ENCODE measurements around the gene CNR2.

CNR2 gene

DNA sequence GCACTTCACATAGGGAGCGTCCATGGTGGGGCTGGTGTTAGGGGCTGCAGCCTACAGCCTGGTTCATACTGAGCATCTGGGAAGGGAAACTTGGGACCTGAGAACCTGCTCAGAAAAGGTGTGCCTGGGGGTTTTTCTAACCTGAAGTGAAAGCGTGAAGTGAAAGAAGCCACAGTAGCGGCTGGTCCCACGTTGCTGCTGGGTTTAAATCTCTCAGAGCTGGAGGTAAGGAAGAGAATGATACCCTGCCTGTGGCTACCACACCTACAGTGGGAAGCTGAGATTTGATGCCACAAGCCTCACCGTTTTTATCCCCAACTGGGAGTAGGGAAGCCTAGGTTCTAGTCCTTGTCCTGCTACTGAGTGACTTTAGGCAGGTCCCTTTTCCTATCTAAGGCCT, 24.1 kb downstream of the CNR2 start:
- TF ChIP-seq, protein P1, sequence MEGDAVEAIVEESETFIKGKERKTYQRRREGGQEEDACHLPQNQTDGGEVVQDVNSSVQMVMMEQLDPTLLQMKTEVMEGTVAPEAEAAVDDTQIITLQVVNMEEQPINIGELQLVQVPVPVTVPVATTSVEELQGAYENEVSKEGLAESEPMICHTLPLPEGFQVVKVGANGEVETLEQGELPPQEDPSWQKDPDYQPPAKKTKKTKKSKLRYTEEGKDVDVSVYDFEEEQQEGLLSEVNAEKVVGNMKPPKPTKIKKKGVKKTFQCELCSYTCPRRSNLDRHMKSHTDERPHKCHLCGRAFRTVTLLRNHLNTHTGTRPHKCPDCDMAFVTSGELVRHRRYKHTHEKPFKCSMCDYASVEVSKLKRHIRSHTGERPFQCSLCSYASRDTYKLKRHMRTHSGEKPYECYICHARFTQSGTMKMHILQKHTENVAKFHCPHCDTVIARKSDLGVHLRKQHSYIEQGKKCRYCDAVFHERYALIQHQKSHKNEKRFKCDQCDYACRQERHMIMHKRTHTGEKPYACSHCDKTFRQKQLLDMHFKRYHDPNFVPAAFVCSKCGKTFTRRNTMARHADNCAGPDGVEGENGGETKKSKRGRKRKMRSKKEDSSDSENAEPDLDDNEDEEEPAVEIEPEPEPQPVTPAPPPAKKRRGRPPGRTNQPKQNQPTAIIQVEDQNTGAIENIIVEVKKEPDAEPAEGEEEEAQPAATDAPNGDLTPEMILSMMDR (IDR thresholded peaks at IDR 0.05; ENCODE audit: low read depth, low read length, missing control alignments) = no peak
- no peak for DNase-seq (ENCODE audit: extremely low read depth, low read depth)
- H3K4me3 ChIP-seq (replicated peaks; ENCODE audit: low read depth, low read length) = no peak overlapping the region

DNA sequence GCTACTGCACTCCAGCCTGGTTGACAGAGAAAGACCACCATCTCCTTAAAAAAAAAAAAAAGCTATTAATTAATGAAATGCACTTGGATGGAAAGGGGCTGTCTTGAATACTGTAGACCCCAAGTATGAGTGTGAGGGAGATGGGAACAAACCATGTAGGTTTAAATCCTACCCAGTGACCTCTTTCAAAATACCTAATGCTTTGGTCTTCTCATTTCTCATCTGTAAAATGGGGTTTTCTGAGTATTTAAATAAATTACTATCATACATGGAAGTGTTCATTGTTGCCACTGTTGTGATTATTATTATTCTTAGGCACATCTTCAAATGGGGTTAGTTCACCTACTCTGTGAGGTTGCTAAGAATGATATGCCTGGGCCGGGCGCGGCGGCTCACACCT, 27.9 kb downstream of the CNR2 start:
- TF ChIP-seq, protein P1 (IDR thresholded peaks at IDR 0.05; ENCODE audit: low read depth, low read length, missing control alignments) = no peak
- H3K4me3 ChIP-seq (replicated peaks; ENCODE audit: low read depth, low read length) = no peak overlapping the region

DNA sequence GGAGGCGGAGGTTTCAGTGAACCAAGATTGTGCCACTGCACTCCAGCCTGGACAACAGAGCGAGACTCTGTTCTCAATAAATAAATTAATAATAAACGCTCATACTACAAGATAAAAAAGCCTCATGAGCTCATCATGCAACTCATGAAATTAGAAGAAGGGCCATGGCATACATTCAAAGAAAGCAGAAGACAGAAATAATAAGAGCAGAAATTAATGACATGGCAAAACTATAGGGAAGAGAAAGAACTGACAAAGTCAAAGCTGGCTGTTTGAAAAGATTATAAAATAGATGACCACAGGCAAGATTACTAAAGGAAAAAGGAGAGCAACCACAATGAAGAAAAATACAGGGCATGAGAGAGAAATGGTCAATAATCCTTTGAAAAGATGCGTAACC, 30.4 kb downstream of the CNR2 start:
- H3K4me3 ChIP-seq (replicated peaks; ENCODE audit: low read depth, low read length) = no peak overlapping the region
- no peak for DNase-seq (ENCODE audit: extremely low read depth, low read depth)
- TF ChIP-seq, protein P1 (IDR thresholded peaks at IDR 0.05; ENCODE audit: low read depth, low read length, missing control alignments) = no peak

More for the DNA sequence above, 27.9 kb downstream of the CNR2 start:
- no peak for DNase-seq (ENCODE audit: extremely low read depth, low read depth)

DNA sequence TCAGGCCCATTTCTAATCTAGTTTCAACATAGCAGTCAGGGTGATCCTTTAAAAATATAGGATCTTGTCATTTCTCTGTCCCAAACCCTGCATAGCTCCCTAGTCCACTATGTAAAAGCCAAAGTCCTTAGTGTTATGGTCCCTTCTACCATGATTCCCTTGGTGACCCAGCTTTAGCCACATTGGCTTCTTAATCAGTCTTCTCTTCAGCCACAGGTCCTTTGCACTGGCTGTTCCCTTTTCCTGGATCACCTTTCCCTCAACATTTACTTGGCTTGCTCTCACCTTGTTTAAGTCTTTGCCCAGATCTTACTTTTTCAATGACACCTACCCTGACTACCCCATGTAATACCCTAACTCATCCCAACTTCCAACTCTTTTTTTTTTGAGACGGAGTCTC, 33.4 kb downstream of the CNR2 start:
- H3K4me3 ChIP-seq (replicated peaks; ENCODE audit: low read depth, low read length) = no peak overlapping the region
- no peak for DNase-seq (ENCODE audit: extremely low read depth, low read depth)
- TF ChIP-seq, protein P1 (IDR thresholded peaks at IDR 0.05; ENCODE audit: low read depth, low read length, missing control alignments) = no peak

DNA sequence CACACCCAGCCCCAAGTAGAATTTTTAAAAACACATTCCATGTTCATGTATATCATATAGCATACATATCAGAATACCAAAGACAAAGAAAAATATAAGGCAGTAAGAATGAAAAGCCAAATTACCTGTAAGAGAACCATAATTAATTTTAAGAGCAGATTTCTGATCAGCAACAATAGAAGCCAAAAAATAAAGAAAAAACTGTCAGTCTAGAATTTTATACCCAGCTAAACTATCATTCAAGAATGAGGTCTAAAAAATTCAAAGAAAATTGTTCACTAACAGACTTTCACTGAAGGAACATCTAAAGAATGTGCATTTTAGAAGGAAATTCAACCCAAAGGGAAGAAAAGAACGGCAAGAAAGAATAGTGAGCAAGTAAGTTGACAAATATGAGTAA, 34.5 kb downstream of the CNR2 start:
- TF ChIP-seq, protein P1 (IDR thresholded peaks at IDR 0.05; ENCODE audit: low read depth, low read length, missing control alignments) = no peak
- no peak overlapping the region for H3K4me3 ChIP-seq (replicated peaks; ENCODE audit: low read depth, low read length)
- no peak for DNase-seq (ENCODE audit: extremely low read depth, low read depth)

DNA sequence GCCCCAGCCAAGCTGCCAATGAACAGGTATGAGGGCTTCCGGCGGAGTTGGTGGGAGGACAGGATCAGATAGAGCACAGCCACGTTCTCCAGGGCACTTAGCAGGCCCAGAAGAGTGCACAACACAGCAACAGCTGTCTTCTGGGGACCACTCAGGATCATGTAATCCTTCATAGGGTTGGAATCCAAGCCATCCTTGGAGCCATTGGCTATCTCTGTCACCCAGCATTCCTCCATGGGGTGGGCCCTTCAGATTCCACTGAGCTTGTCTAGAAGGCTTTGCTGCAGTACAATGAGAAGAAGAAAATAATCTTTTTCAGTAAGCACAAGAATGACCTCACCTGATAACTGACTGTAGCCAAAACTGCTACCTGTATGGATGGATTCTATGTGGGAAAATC, 37.8 kb downstream of the CNR2 start:
- no peak for DNase-seq (ENCODE audit: extremely low read depth, low read depth)
- TF ChIP-seq, protein P1 (IDR thresholded peaks at IDR 0.05; ENCODE audit: low read depth, low read length, missing control alignments) = no peak

DNA sequence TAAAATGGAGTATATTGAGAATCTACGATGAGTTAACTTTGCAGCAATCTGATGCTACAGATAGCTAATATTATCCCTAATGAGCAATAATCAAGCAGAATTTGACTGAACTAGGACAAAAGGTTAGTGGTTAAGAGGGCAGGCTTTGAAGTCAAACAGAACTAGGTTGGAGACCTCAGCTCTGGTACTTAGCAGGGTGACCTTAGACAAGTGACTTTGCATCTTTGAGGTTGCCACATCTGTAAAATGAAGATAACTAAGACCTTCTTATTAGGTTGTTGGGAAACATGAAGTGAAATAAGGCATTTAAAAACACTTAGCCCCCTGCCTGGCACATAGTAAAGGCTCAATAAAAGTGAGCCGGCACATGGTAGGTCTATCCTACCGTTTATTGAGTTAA, 40.7 kb downstream of the CNR2 start:
- no peak for DNase-seq (ENCODE audit: extremely low read depth, low read depth)
- H3K4me3 ChIP-seq (replicated peaks; ENCODE audit: low read depth, low read length) = no peak overlapping the region
- TF ChIP-seq, protein P1 (IDR thresholded peaks at IDR 0.05; ENCODE audit: low read depth, low read length, missing control alignments) = no peak

More for the DNA sequence above, 37.8 kb downstream of the CNR2 start:
- no peak overlapping the region for H3K4me3 ChIP-seq (replicated peaks; ENCODE audit: low read depth, low read length)

Data from HFF-Myc (cell line).